SU-DHL-6 (cell line): ENCODE data around the gene FMN1.

Experiments
- H2AFZ ChIP-seq: fragments of 200-600 bp; sonication (generic); 2 replicates; pipeline ENCODE4 v1.6.1; 2014; ENCODE audit warnings: low read depth, mild to moderate bottlenecking, moderate library complexity, mixed read lengths, antibody characterized with exemption, low read length; ENCODE audit not compliant: severe bottlenecking
- H3F3A ChIP-seq: fragments of 200-600 bp; shearing (Covaris generic); 2 replicates; pipeline ENCODE4 v1.6.0; 2016; ENCODE audit warnings: antibody characterized with exemption, mild to moderate bottlenecking; ENCODE audit not compliant: insufficient read depth
- H3K27ac ChIP-seq: fragments of 200-600 bp; sonication (generic); 2 replicates; pipeline ENCODE4 v1.5.1; 2016; ENCODE audit warnings: low read depth, mild to moderate bottlenecking, low read length, moderate library complexity, mixed read lengths
- H3K27me3 ChIP-seq: fragments of 200-600 bp; sonication (generic), shearing (Covaris generic); 2 replicates; pipeline ENCODE4 v1.6.0; 2014; ENCODE audit warnings: mild to moderate bottlenecking, low read length
- H3K36me3 ChIP-seq: fragments of 200-600 bp; sonication (generic); 2 replicates; pipeline ENCODE4 v1.6.1; 2014; ENCODE audit warnings: mild to moderate bottlenecking, low read length, mixed read lengths
- H3K4me2 ChIP-seq: fragments of 300-600, 200-600 bp; shearing (Covaris generic), sonication (generic); 2 replicates; pipeline ENCODE4 v1.6.0; 2014; ENCODE audit warnings: low read length, low read depth, mild to moderate bottlenecking; ENCODE audit not compliant: poor library complexity, severe bottlenecking
- H3K4me3 ChIP-seq: fragments of 200-600 bp; sonication (generic); 2 replicates; pipeline ENCODE4 v1.5.1; 2014; ENCODE audit warnings: antibody characterized with exemption, low read length, mild to moderate bottlenecking, mixed read lengths; ENCODE audit not compliant: insufficient read depth, poor library complexity, severe bottlenecking
- H3K79me2 ChIP-seq: fragments of 200-600 bp; sonication (generic); 2 replicates; pipeline ENCODE4 v1.6.1; 2014; ENCODE audit warnings: mild to moderate bottlenecking, low read length, moderate library complexity; ENCODE audit not compliant: insufficient read depth
- H3K9ac ChIP-seq: fragments of 200-600 bp; sonication (generic); 2 replicates; pipeline ENCODE4 v1.7.0; 2014; ENCODE audit warnings: mild to moderate bottlenecking, low read length
- H3K9me2 ChIP-seq: fragments of 200-600 bp; sonication (generic); replicated peaks from 2 replicates; pipeline ENCODE4 v1.6.1; 2014; ENCODE audit warnings: low read length; ENCODE audit not compliant: insufficient read depth
- H3K9me3 ChIP-seq: fragments of 200-600 bp; sonication (generic); 2 replicates; pipeline ENCODE4 v1.6.1; 2014; ENCODE audit warnings: low read length, mixed read lengths; ENCODE audit not compliant: insufficient read depth
- H4K20me1 ChIP-seq: fragments of 200-600 bp; sonication (generic); 2 replicates; pipeline ENCODE4 v1.6.1; 2014; ENCODE audit warnings: low read depth, mild to moderate bottlenecking, antibody characterized with exemption, low read length, moderate library complexity, mixed read lengths
- EZH2phosphoT487 ChIP-seq: fragments of 200-600 bp; sonication (generic), shearing (Covaris generic); conservative IDR thresholded peaks from 2 replicates; pipeline ENCODE4 v1.6.1; 2018; ENCODE audit warnings: mild to moderate bottlenecking, antibody characterized with exemption, low read length, moderate library complexity, mixed read lengths
- TF ChIP-seq, protein P1 (sequence below): fragments of 200-600 bp; sonication (generic); IDR thresholded peaks from one replicate; pipeline ENCODE4 v1.5.1; 2017; ENCODE audit warnings: antibody characterized with exemption, mild to moderate bottlenecking, low read length, moderate library complexity; ENCODE audit not compliant: insufficient read depth, poor library complexity, severe bottlenecking

The FMN1 gene

DNA sequence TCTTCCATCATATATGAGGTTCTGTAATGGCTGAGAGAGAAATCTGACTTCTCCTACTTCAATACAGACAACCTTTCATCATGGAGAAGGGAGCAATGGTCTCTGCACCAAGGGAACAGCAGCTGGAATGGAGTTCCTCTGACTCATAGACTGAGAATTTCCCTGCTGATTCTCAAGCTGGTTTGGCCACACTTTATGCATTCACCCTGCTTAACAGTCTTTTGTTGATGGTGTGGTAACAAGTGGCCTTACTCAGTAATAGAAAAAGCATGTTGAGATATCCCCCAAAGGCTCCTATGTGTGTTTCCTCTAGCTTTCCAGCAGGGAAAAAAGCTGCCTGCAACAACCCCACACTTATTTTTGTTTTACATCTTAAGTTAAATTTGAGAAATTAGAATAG is 338.6 kb downstream of the FMN1 start:
- Histone ChIP-seq H2AFZ (no peak overlapping the region), H4K20me1 (no peaks in the 10 kb centered on the region), H3K27me3 (no peaks in the 10 kb centered on the region), H3K27ac (no peak overlapping the region), H3F3A (no peaks in the 10 kb centered on the region), H3K9me3 (no peaks in the 10 kb centered on the region), H3K36me3 (no peaks in the 10 kb centered on the region), H3K4me3 (no peak overlapping the region), H3K4me2 (no peak overlapping the region), H3K9me2 (no peaks in the 10 kb centered on the region), H3K79me2 (no peaks in the 10 kb centered on the region), H3K9ac (no peak overlapping the region)
- TF ChIP-seq, protein P1, sequence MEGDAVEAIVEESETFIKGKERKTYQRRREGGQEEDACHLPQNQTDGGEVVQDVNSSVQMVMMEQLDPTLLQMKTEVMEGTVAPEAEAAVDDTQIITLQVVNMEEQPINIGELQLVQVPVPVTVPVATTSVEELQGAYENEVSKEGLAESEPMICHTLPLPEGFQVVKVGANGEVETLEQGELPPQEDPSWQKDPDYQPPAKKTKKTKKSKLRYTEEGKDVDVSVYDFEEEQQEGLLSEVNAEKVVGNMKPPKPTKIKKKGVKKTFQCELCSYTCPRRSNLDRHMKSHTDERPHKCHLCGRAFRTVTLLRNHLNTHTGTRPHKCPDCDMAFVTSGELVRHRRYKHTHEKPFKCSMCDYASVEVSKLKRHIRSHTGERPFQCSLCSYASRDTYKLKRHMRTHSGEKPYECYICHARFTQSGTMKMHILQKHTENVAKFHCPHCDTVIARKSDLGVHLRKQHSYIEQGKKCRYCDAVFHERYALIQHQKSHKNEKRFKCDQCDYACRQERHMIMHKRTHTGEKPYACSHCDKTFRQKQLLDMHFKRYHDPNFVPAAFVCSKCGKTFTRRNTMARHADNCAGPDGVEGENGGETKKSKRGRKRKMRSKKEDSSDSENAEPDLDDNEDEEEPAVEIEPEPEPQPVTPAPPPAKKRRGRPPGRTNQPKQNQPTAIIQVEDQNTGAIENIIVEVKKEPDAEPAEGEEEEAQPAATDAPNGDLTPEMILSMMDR, result no peak
- TF ChIP-seq EZH2phosphoT487, result no peak

DNA sequence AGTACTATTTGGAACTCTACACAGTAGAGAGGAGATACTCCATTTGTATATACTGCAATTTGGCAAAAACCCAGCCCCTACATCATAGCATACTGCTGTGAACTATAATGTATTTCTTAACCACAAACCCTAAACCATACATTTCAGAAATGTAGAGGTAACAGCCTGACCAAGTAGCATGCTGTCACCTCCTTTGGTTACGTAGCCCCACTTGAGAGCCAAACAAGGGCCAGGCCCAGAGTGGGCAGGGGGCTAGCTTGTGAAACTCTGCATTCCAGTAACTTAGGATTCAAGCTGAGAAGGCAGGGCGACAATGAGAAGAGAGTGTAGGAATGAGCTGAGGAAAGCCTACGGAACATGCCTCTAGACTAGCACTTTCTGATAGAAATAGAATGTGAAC is 340.9 kb downstream of the FMN1 start:
- Histone ChIP-seq H3K36me3 (no peaks in the 10 kb centered on the region), H3K79me2 (no peaks in the 10 kb centered on the region), H3K9me3 (no peaks in the 10 kb centered on the region), H4K20me1 (no peaks in the 10 kb centered on the region), H3K9me2 (no peaks in the 10 kb centered on the region), H3F3A (no peaks in the 10 kb centered on the region), H2AFZ (no peak overlapping the region), H3K4me3 (no peak overlapping the region), H3K27ac (no peak overlapping the region), H3K4me2 (no peak overlapping the region), H3K9ac (no peak overlapping the region), H3K27me3 (no peaks in the 10 kb centered on the region)
- TF ChIP-seq EZH2phosphoT487, result no peak
- TF ChIP-seq, protein P1, result no peak

DNA sequence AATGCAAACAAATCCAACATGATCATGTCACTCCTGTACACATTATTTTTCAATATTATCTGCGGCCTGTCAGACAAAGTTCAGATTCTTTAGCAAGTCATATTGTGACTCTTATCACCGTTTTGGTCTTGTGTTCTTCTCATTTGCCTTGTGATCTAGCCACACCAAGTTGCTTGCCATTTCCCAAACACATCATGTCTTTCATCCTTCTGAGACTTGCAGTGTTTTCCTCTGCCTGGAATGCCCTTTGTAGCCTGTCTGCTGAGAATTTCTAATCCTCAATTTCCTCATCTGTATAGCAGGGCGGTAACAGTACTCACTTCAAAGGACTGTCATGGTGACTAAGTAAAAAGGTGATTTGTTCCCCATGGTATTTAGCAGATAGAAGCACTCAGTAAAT is 341.7 kb downstream of the FMN1 start:
- no peaks in the 10 kb centered on the region for H3K27me3 ChIP-seq
- TF ChIP-seq, protein P1, result no peak
- no peak for TF ChIP-seq EZH2phosphoT487
- no peaks in the 10 kb centered on the region for H4K20me1 ChIP-seq
- no peaks in the 10 kb centered on the region for H3K79me2 ChIP-seq
- H2AFZ ChIP-seq, result no peak overlapping the region
- H3K36me3 ChIP-seq, result no peaks in the 10 kb centered on the region
- no peaks in the 10 kb centered on the region for H3F3A ChIP-seq
- H3K9me3 ChIP-seq, result no peaks in the 10 kb centered on the region
- H3K27ac ChIP-seq, result no peak overlapping the region
- H3K4me2 ChIP-seq, result no peak overlapping the region
- no peak overlapping the region for H3K4me3 ChIP-seq
- H3K9me2 ChIP-seq, result no peaks in the 10 kb centered on the region
- no peak overlapping the region for H3K9ac ChIP-seq

- H2AFZ ChIP-seq, result no peak overlapping the region
- no peak overlapping the region for H3K4me3 ChIP-seq
- no peak overlapping the region for H3K9ac ChIP-seq
- H3K36me3 ChIP-seq, result no peaks in the 10 kb centered on the region
- no peaks in the 10 kb centered on the region for H3K9me2 ChIP-seq
- TF ChIP-seq, protein P1, result no peak
- no peak for TF ChIP-seq EZH2phosphoT487
- no peaks in the 10 kb centered on the region for H4K20me1 ChIP-seq
- no peaks in the 10 kb centered on the region for H3K9me3 ChIP-seq
- no peaks in the 10 kb centered on the region for H3F3A ChIP-seq
- H3K79me2 ChIP-seq, result no peaks in the 10 kb centered on the region
- H3K27ac ChIP-seq, result no peak overlapping the region
- no peaks in the 10 kb centered on the region for H3K27me3 ChIP-seq
- no peak overlapping the region for H3K4me2 ChIP-seq
Observed at GRCh38 chr15:32852017-32852416, 342.5 kb downstream of the FMN1 start.
